Measurements from ENCODE around the gene TSPAN15. TPM values are rescaled to one million over a fixed set of nuclear protein-coding genes. Genes with fewer than 3 reads are reported as not detected.

Gene TSPAN15
- total RNA-seq, 6 experiments from 2014 or later = 2.3 to 8.3 (median 3.3) TPM

GRCh38 chr10:69472544-69472943 lies 21.3 kb downstream of the TSPAN15 start:
- no peak overlapping the region for H3K4me3 ChIP-seq
- no peaks in the 10 kb centered on the region for H3K27me3 ChIP-seq
- DNase-seq (no peak), ATAC-seq (peak in 2 of 4 donors; percentile 5 to 23)
- H3K27ac ChIP-seq = no peak overlapping the region
- WGBS (ENCODE audit: insufficient coverage, low coverage, low lambda C conversion rate, missing lambda C conversion rate) = 35% methylated on average over 4 of the region's 4 CpGs
- TF ChIP-seq CTCF (IDR thresholded peaks at IDR 0.05) (no peak), POLR2A (IDR thresholded peaks at IDR 0.05) (no peak)
- H3K36me3 ChIP-seq = no peaks in the 10 kb centered on the region
- H3K4me1 ChIP-seq = no peaks in the 10 kb centered on the region
- intact Hi-C loops (cut with DNase I) = no loop called here
- no peaks in the 10 kb centered on the region for H3K9me3 ChIP-seq

- Histone ChIP-seq H3K4me3 (no peak overlapping the region), H3K27ac (no peak overlapping the region), H3K4me1 (no peaks in the 10 kb centered on the region), H3K36me3 (no peaks in the 10 kb centered on the region), H3K9me3 (no peaks in the 10 kb centered on the region), H3K27me3 (no peaks in the 10 kb centered on the region)
- DNase-seq (no peak), ATAC-seq (peak in 1 of 4 donors; percentile 6)
- TF ChIP-seq POLR2A (IDR thresholded peaks at IDR 0.05) (no peak), CTCF (IDR thresholded peaks at IDR 0.05) (no peak)
- 46% methylated on average over 8 of the region's 10 CpGs for WGBS (ENCODE audit: insufficient coverage, low coverage, low lambda C conversion rate, missing lambda C conversion rate)
- intact Hi-C loops (cut with DNase I) = no loop called here
These were observed 22.2 kb downstream of the TSPAN15 start for GRCh38 chr10:69473304-69473990.

- Histone ChIP-seq H3K27ac (peak overlapping the region in 1 of 3 donors; percentile 22), H3K36me3 (no peaks in the 10 kb centered on the region), H3K4me3 (no peak overlapping the region), H3K4me1 (no peaks in the 10 kb centered on the region), H3K9me3 (no peaks in the 10 kb centered on the region), H3K27me3 (no peaks in the 10 kb centered on the region)
- ATAC-seq (peak; percentile 53 to 57 (median 53)), DNase-seq (no peak)
- intact Hi-C loops (cut with DNase I) = no loop called here
- WGBS (ENCODE audit: insufficient coverage, low coverage, low lambda C conversion rate, missing lambda C conversion rate) = 43% methylated on average over 6 of the region's 9 CpGs
- TF ChIP-seq POLR2A (IDR thresholded peaks at IDR 0.05) (no peak), CTCF (IDR thresholded peaks at IDR 0.05) (no peak)
These were observed 23.6 kb downstream of the TSPAN15 start for GRCh38 chr10:69474742-69475432.

GRCh38 chr10:69475433-69475830 lies 24.2 kb downstream of the TSPAN15 start:
- H3K27me3 ChIP-seq = no peaks in the 10 kb centered on the region
- DNase-seq = no peak
- WGBS (ENCODE audit: insufficient coverage, low coverage, low lambda C conversion rate, missing lambda C conversion rate) = 60% methylated on average over 2 of the region's 2 CpGs
- no peaks in the 10 kb centered on the region for H3K36me3 ChIP-seq
- TF ChIP-seq POLR2A (IDR thresholded peaks at IDR 0.05) = no peak
- TF ChIP-seq CTCF (IDR thresholded peaks at IDR 0.05) = no peak
- H3K9me3 ChIP-seq = no peaks in the 10 kb centered on the region
- ATAC-seq = no peak
- H3K4me1 ChIP-seq = no peaks in the 10 kb centered on the region
- intact Hi-C loops (cut with DNase I) = no loop called here
- no peak overlapping the region for H3K4me3 ChIP-seq
- H3K27ac ChIP-seq = no peak overlapping the region

Data from right lobe of liver (tissue), 6 donors.